ENCODE results near the gene KCNJ11.

DNA sequence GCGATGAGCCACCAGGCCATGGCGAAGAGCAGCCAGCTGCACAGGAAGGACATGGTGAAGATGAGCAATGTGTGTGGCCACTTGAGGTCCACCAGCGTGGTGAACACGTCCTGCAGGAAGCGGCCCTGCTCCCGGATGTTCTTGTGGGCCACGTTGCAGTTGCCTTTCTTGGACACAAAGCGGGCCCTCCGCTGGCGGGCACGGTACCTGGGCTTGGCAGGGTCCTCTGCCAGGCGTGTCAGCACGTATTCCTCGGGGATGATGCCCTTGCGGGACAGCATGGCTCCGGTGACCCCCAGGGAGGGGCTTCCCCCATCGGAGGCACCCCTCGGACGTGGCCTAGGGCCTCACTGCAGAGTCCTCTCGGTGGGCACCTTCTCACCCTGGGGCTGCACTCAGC lies 648 bp downstream of the KCNJ11 start:
- no peak for TF ChIP-seq SAP30 (IDR thresholded peaks at IDR 0.05; ENCODE audit: insufficient read depth, insufficient replicate concordance, low read length)
- TF ChIP-seq RAD21 (IDR thresholded peaks at IDR 0.05 in 1 of 2, conservative IDR thresholded peaks at IDR 0.05 in 1 of 2; ENCODE audit: low read depth in 2 of 2, low read length in 2 of 2) = no peak
- no peak for TF ChIP-seq KDM1A (IDR thresholded peaks at IDR 0.05; ENCODE audit: borderline replicate concordance, low read length)
- TF ChIP-seq, protein P1, sequence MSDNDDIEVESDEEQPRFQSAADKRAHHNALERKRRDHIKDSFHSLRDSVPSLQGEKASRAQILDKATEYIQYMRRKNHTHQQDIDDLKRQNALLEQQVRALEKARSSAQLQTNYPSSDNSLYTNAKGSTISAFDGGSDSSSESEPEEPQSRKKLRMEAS (IDR thresholded peaks at IDR 0.05) = no peak
- TF ChIP-seq CEBPB (IDR thresholded peaks at IDR 0.05; ENCODE audit: low read depth, low read length) = no peak
- TF ChIP-seq CTCF (IDR thresholded peaks at IDR 0.05; ENCODE audit: control extremely low read depth in 1 of 3, insufficient read depth in 1 of 3, low read depth in 1 of 3, low read length in 3 of 3) = no peak
- TF ChIP-seq, protein P2, sequence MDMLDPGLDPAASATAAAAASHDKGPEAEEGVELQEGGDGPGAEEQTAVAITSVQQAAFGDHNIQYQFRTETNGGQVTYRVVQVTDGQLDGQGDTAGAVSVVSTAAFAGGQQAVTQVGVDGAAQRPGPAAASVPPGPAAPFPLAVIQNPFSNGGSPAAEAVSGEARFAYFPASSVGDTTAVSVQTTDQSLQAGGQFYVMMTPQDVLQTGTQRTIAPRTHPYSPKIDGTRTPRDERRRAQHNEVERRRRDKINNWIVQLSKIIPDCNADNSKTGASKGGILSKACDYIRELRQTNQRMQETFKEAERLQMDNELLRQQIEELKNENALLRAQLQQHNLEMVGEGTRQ (IDR thresholded peaks at IDR 0.05; ENCODE audit: low read length) = no peak
- TF ChIP-seq HDAC2 (IDR thresholded peaks at IDR 0.05; ENCODE audit: borderline replicate concordance in 1 of 2, low read depth in 2 of 2, low read length in 2 of 2) = no peak
- no peak for TF ChIP-seq NRF1 (IDR thresholded peaks at IDR 0.05; ENCODE audit: low read depth, low read length)
- TF ChIP-seq POLR2AphosphoS5 (IDR thresholded peaks at IDR 0.05; ENCODE audit: low read depth, low read length) = no peak
